ENCODE results near the gene KCNN4.

GRCh38 chr19:43784241-43784980, 3.6 kb upstream of the KCNN4 start:
- TF ChIP-seq CTCF (conservative IDR thresholded peaks at IDR 0.05 in 1 of 2, IDR thresholded peaks at IDR 0.05 in 1 of 2; ENCODE audit: extremely low read depth in 1 of 2, insufficient read depth in 1 of 2, low read depth in 1 of 2, low read length in 2 of 2) (no peak), EZH2 (IDR thresholded peaks at IDR 0.05; ENCODE audit: borderline replicate concordance, low read length) (no peak)

Measured in mammary epithelial cell (primary cell).